Panc1 (cell line): ENCODE measurements around the gene ELOB.

Source experiments
- POLR2AphosphoS5 ChIP-seq: IDR thresholded peaks from 2 replicates; pipeline ENCODE4 v1.6.1; 2012; ENCODE audit warnings: mild to moderate bottlenecking, low read depth, low read length, moderate library complexity
- SIN3A ChIP-seq: IDR thresholded peaks from 2 replicates; pipeline ENCODE4 v1.6.1; 2012; ENCODE audit warnings: low read depth, mild to moderate bottlenecking, low read length, moderate library complexity, borderline replicate concordance; ENCODE audit not compliant: insufficient read depth
- TF ChIP-seq, protein P1 (sequence below): fragments of 450-650 bp; IDR thresholded peaks from 2 replicates; pipeline ENCODE4 v1.5.1; 2017; ENCODE audit warnings: mild to moderate bottlenecking
- TF ChIP-seq, protein P2 (sequence below), 2 experiments: IDR thresholded peaks; 2 replicates each; pipeline ENCODE4 v1.6.1; 2011 to 2012; ENCODE audit warnings: low read depth in 2 of 2, control low read depth in 1 of 2, low read length in 1 of 2, mild to moderate bottlenecking in 1 of 2, moderate library complexity in 1 of 2; ENCODE audit not compliant: insufficient read depth in 1 of 2

DNA sequence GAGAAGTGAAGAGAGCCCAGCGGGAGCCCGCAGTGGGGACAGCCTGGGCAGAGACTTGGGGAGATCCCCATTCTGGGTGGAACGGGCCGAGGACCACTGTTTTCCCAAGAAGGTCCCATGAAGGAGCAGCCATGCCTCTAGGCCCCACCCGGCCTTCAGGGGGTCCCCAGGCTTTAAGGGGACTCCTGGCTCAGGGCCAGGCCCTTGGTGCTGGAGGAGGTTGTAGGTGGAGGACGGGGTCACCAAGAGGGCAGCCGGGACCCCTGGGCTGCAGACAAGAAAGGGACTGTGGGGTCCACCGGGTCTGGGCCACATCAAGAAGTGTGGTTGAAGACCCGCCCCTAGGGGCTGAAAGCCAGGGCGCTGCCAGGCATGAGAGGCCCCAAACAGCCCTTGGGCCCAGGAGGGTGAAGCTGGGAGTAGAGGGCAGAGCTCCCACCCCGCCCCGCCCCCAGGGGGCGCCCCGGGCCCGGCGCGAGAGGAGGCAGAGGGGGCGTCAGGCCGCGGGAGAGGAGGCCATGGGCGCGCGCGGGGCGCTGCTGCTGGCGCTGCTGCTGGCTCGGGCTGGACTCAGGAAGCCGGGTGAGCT is 39.8 kb upstream of the ELOB start, which contains the start of gene PRSS21:
- TF ChIP-seq, protein P1, sequence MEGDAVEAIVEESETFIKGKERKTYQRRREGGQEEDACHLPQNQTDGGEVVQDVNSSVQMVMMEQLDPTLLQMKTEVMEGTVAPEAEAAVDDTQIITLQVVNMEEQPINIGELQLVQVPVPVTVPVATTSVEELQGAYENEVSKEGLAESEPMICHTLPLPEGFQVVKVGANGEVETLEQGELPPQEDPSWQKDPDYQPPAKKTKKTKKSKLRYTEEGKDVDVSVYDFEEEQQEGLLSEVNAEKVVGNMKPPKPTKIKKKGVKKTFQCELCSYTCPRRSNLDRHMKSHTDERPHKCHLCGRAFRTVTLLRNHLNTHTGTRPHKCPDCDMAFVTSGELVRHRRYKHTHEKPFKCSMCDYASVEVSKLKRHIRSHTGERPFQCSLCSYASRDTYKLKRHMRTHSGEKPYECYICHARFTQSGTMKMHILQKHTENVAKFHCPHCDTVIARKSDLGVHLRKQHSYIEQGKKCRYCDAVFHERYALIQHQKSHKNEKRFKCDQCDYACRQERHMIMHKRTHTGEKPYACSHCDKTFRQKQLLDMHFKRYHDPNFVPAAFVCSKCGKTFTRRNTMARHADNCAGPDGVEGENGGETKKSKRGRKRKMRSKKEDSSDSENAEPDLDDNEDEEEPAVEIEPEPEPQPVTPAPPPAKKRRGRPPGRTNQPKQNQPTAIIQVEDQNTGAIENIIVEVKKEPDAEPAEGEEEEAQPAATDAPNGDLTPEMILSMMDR: no peak
- TF ChIP-seq POLR2AphosphoS5 (no peak), SIN3A (no peak)
- TF ChIP-seq, protein P2, sequence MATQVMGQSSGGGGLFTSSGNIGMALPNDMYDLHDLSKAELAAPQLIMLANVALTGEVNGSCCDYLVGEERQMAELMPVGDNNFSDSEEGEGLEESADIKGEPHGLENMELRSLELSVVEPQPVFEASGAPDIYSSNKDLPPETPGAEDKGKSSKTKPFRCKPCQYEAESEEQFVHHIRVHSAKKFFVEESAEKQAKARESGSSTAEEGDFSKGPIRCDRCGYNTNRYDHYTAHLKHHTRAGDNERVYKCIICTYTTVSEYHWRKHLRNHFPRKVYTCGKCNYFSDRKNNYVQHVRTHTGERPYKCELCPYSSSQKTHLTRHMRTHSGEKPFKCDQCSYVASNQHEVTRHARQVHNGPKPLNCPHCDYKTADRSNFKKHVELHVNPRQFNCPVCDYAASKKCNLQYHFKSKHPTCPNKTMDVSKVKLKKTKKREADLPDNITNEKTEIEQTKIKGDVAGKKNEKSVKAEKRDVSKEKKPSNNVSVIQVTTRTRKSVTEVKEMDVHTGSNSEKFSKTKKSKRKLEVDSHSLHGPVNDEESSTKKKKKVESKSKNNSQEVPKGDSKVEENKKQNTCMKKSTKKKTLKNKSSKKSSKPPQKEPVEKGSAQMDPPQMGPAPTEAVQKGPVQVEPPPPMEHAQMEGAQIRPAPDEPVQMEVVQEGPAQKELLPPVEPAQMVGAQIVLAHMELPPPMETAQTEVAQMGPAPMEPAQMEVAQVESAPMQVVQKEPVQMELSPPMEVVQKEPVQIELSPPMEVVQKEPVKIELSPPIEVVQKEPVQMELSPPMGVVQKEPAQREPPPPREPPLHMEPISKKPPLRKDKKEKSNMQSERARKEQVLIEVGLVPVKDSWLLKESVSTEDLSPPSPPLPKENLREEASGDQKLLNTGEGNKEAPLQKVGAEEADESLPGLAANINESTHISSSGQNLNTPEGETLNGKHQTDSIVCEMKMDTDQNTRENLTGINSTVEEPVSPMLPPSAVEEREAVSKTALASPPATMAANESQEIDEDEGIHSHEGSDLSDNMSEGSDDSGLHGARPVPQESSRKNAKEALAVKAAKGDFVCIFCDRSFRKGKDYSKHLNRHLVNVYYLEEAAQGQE (IDR thresholded peaks at IDR 0.05; ENCODE audit: insufficient read depth in 1 of 2, low read depth in 2 of 2, low read length in 1 of 2): no peak
